GM12878 (cell line): ENCODE measurements around the gene AGBL3. TPM values are rescaled to one million over a fixed set of nuclear protein-coding genes. Genes with fewer than 3 reads are reported as not detected.

Experiments used
- ATAC-seq: fragments of 200-7000 bp; cut with Tn5 transposase; 3 replicates; pipeline ENCODE4 v1.9.1; 2020; ENCODE audit warnings: mild to moderate bottlenecking, moderate library complexity
- BruUV-seq: library from RNA; stranded (reverse); fragments of 400-500 nt; replicated peaks from 2 replicates; lab custom pipeline; 2021; lab: Mats Ljungman, UMichigan
- CTCF ChIA-PET: fragments of 300-600 bp; sonication (Branson Sonifier 250); formaldehyde crosslinking; extraction: SDS; loops from one replicate; lab custom pipeline; 2021; ENCODE audit warnings: inconsistent platforms; lab: Yijun Ruan, JAX
- POLR2A ChIA-PET: fragments of 350-600 bp; formaldehyde crosslinking; extraction: SDS; loops from one replicate; lab custom pipeline; 2021; ENCODE audit warnings: inconsistent platforms; lab: Charles Lee
- RAD21 ChIA-PET: fragments of 300-600 bp; sonication (Branson Sonifier 250); formaldehyde crosslinking; loops from one replicate; lab custom pipeline; 2023; ENCODE audit warnings: antibody characterized with exemption; ENCODE audit not compliant: unreplicated experiment; lab: Charles Lee
- SMC1A ChIA-PET: fragments of 300-600 bp; sonication (Branson Sonifier 250); formaldehyde crosslinking; loops from one replicate; lab custom pipeline; 2023; ENCODE audit not compliant: unreplicated experiment, uncharacterized antibody; lab: Charles Lee
- DNase-seq: peaks from one replicate; pipeline ENCODE4 v3.0.0-alpha.2; 2011; ENCODE audit warnings: low read depth, low spot score
- FAIRE-seq: peaks from 3 replicates; lab custom pipeline; 2011; peaks lifted over from hg19 to GRCh38; lab: Jason Lieb, UNC
- H2AFZ ChIP-seq: 2 replicates; pipeline ENCODE4 v1.6.0; 2011; ENCODE audit warnings: low read depth, low read length, control low read depth; ENCODE audit not compliant: control insufficient read depth
- H3K27ac ChIP-seq: 2 replicates; pipeline ENCODE4 v1.5.1; 2011; ENCODE audit warnings: control low read depth; ENCODE audit not compliant: control insufficient read depth, insufficient read depth
- H3K27me3 ChIP-seq, 2 experiments: replicated peaks in 1 of 2; 2 replicates each; pipeline versions ENCODE4 v1.6.0 to v1.6.1; 2011; ENCODE audit warnings: low read length in 1 of 2; ENCODE audit not compliant: control insufficient read depth in 2 of 2, insufficient read depth in 2 of 2
- H3K36me3 ChIP-seq, 2 experiments: 2 replicates each; pipeline ENCODE4 v1.5.1; 2011; ENCODE audit warnings: low read length in 1 of 2; ENCODE audit not compliant: control insufficient read depth in 2 of 2, insufficient read depth in 2 of 2
- H3K4me1 ChIP-seq: 2 replicates; pipeline ENCODE4 v1.6.1; 2011; ENCODE audit warnings: mild to moderate bottlenecking, low read length, moderate library complexity, mixed read lengths; ENCODE audit not compliant: control insufficient read depth, insufficient read depth
- H3K4me2 ChIP-seq: 2 replicates; pipeline ENCODE4 v1.6.0; 2011; ENCODE audit warnings: control low read depth; ENCODE audit not compliant: control insufficient read depth, insufficient read depth
- H3K4me3 ChIP-seq: fragments of 200-600 bp; sonication (generic); 2 replicates; pipeline ENCODE4 v1.5.1; 2016
- H3K79me2 ChIP-seq: 2 replicates; pipeline ENCODE4 v1.6.0; 2011; ENCODE audit warnings: low read length; ENCODE audit not compliant: control insufficient read depth, insufficient read depth
- H3K9ac ChIP-seq: 2 replicates; pipeline ENCODE4 v1.8.0; 2011; ENCODE audit warnings: low read length, control low read depth, mixed read lengths; ENCODE audit not compliant: control insufficient read depth, insufficient read depth
- H3K9me3 ChIP-seq: replicated peaks from 3 replicates; pipeline ENCODE4 v1.5.1; 2011; ENCODE audit warnings: mild to moderate bottlenecking, low read length; ENCODE audit not compliant: control insufficient read depth, insufficient read depth
- H4K20me1 ChIP-seq: 2 replicates; pipeline ENCODE4 v1.6.0; 2011; ENCODE audit not compliant: control insufficient read depth, insufficient read depth
- ATF3 ChIP-seq: IDR thresholded peaks from 2 replicates; pipeline ENCODE4 v1.6.1; 2011; ENCODE audit warnings: low read depth, mild to moderate bottlenecking, low read length, moderate library complexity, borderline replicate concordance; ENCODE audit errors: extremely low read depth
- CEBPZ ChIP-seq: fragments of 150-350 bp; IDR thresholded peaks from 2 replicates; pipeline ENCODE4 v1.6.1; 2016; ENCODE audit warnings: low read depth, low read length
- CHD2 ChIP-seq: IDR thresholded peaks from 2 replicates; pipeline ENCODE4 v1.6.1; 2011; ENCODE audit warnings: low read depth, low read length, improper control_type of control experiment, borderline replicate concordance
- CREB1 ChIP-seq: IDR thresholded peaks from 2 replicates; pipeline ENCODE4 v1.6.1; 2012; ENCODE audit warnings: low read depth, mild to moderate bottlenecking, inconsistent platforms
- JUNB ChIP-seq: IDR thresholded peaks from 2 replicates; pipeline ENCODE4 v1.6.1; 2016; ENCODE audit warnings: antibody characterized with exemption, mild to moderate bottlenecking
- NR2C1 ChIP-seq: fragments of 450-650 bp; IDR thresholded peaks from 2 replicates; pipeline ENCODE4 v1.6.1; 2017; ENCODE audit warnings: antibody characterized with exemption, mild to moderate bottlenecking, moderate library complexity
- NR2F1 ChIP-seq: fragments of 450-650 bp; conservative IDR thresholded peaks from 2 replicates; pipeline ENCODE4 v1.6.1; 2017; ENCODE audit warnings: mild to moderate bottlenecking
- POLR2AphosphoS5 ChIP-seq: IDR thresholded peaks from 2 replicates; pipeline ENCODE4 v1.6.1; 2011; ENCODE audit warnings: mild to moderate bottlenecking, low read length, inconsistent platforms
- PRDM15 ChIP-seq: fragments of 450-650 bp; formaldehyde crosslinking; IDR thresholded peaks from 2 replicates; pipeline ENCODE4 v1.4.0; 2020; ENCODE audit warnings: mild to moderate bottlenecking, moderate library complexity
- TAF1 ChIP-seq: IDR thresholded peaks from 2 replicates; pipeline ENCODE4 v1.6.1; 2011; ENCODE audit warnings: mild to moderate bottlenecking, low read depth, low read length, borderline replicate concordance
- WGBS: methylation state at CpG from one replicate; pipeline ENCODE4 v1.1.6; 2016; ENCODE audit warnings: low lambda C conversion rate; ENCODE audit not compliant: insufficient replicate concordance, insufficient coverage; ENCODE audit errors: missing lambda C conversion rate; 5-methylcytosine and 5-hydroxymethylcytosine counted together
- in situ Hi-C: fragments of 300-500 bp; cut with MboI; formaldehyde crosslinking; loops from 9 replicates; pipeline ENCODE4 v1.14.3; 2018; ENCODE audit warnings: mixed read lengths
- intact Hi-C: fragments of 100-400 bp; cut with micrococcal nuclease; formaldehyde crosslinking; loops from one replicate; pipeline ENCODE4 v1.14.2; 2022; ENCODE audit not compliant: unreplicated experiment
- polyA plus RNA-seq, 11 experiments: library from polyadenylated mRNA; depleted of rRNA in 4 of 11; unstranded in 6 of 11; stranded (reverse) in 5 of 11; fragments of >200 nt; fragmentation: Nextera tagmentation in 4 of 11; fragmentation: Illumina TruSeq in 1 of 11; extraction: Ambion mirVana in 4 of 11; extraction: Trizol in 1 of 11; gene quantifications; 1 replicate in 1 of 11; 2 replicates in 10 of 11; pipeline versions ENCODE4 v1.2.1 to v1.2.3, GENCODE V29; 2011 to 2016; ENCODE audit warnings: inconsistent platforms in 2 of 11, missing spikeins in 2 of 11, low read depth in 1 of 11
- total RNA-seq, 4 experiments: library from RNA; depleted of rRNA in 3 of 4; stranded (reverse); fragments of >200 nt in 3 of 4; fragmentation: Illumina TruSeq in 1 of 4; extraction: Trizol in 1 of 4; gene quantifications; 2 replicates each; pipeline versions ENCODE4 v1.2.1 to v1.2.3, GENCODE V29; 2013 to 2021

Gene AGBL3
- total and polyA plus RNA-seq, 10 of the 15 experiments (the other 5 are each of a cell fraction or from before 2014, with no cell fraction given), result 0.82 to 12.4 (median 3.7) TPM

GRCh38 chr7:134945691-134946090 lies 40.6 kb upstream of the AGBL3 start:
- Histone ChIP-seq H3K79me2 (no peaks in the 10 kb centered on the region), H3K9ac (no peak overlapping the region), H2AFZ (no peak overlapping the region), H3K4me2 (no peak overlapping the region), H3K36me3 (no peaks in the 10 kb centered on the region), H3K4me1 (no peaks in the 10 kb centered on the region), H4K20me1 (no peaks in the 10 kb centered on the region), H3K27ac (no peak overlapping the region), H3K4me3 (no peak overlapping the region), H3K27me3 (no peaks in the 10 kb centered on the region), H3K9me3 (no peaks in the 10 kb centered on the region)
- BruUV-seq, result no TSS peak
- 40% methylated on average over 3 of the region's 3 CpGs for WGBS
- ATAC-seq (no peak), DNase-seq (no peak), FAIRE-seq (no peak)
- in situ Hi-C loops (loop anchor here (5.0 kb wide), 1 partner anchor 313 kb away; no protein-coding TSS in a partner anchor), intact Hi-C loops (loop anchor here (10.0 kb wide), 2 partner anchors 191 to 431 kb away; no protein-coding TSS in a partner anchor)
- RAD21 ChIA-PET, result interaction anchor here (0.6 to 6.4 kb wide), 18 partner anchors 8 to 390 kb away, joined by 3 to 112 read pairs (median 4); partner anchors contain the start of genes AGBL3, CYREN and TMEM140
- SMC1A ChIA-PET, result interaction anchor here (0.7 to 4.5 kb wide), 23 partner anchors 12 to 516 kb away, joined by 3 to 44 read pairs (median 4); partner anchors contain the start of gene CYREN
- POLR2A ChIA-PET, result interaction anchor here (0.5 to 1.0 kb wide), 3 partner anchors 13 to 224 kb away, joined by 3 to 4 read pairs (median 3); no protein-coding TSS in a partner anchor
- CTCF ChIA-PET, result interaction anchor here (0.7 to 9.4 kb wide), 19 partner anchors 8 to 431 kb away, joined by 3 to 168 read pairs (median 4); partner anchors contain the start of genes AGBL3 and TMEM140
- TF ChIP-seq NR2F1 (no peak), JUNB (no peak), PRDM15 (CRISPR knock-in tag) (no peak), CEBPZ (no peak), CREB1 (no peak), POLR2AphosphoS5 (no peak), TAF1 (no peak), ATF3 (no peak), CHD2 (no peak), NR2C1 (no peak)
